AG09319 (cell line): Measurements from ENCODE around the gene SIM2.

Experiments used
- DNase-seq: peaks from one replicate; pipeline ENCODE4 v3.0.0-alpha.2; 2010; ENCODE audit warnings: low read depth; ENCODE audit errors: extremely low read depth
- TF ChIP-seq, protein P1 (sequence below): IDR thresholded peaks from 2 replicates; pipeline ENCODE4 v1.5.1; 2011; ENCODE audit warnings: low read depth, mild to moderate bottlenecking, inconsistent platforms, low read length, moderate library complexity

SIM2 gene

DNA sequence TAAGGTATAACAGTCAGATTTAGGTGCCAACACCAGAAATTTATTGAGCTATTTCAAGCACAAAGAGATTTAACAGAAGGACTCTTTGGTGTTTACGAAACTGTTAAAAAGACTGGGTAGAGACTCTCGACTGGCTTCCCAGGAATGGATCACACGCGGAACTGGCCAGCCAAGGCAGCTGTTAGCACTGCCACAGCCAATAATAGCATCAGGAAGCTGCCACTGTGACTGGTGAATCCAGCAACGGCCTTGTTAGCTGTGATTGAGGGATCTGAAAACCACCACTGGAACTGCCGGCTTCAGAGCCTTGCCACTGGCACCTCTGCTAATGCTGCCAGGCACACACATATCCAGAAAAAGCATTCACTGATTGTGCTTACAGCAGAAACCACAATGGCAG is 10.6 kb upstream of the SIM2 start:
- TF ChIP-seq, protein P1, sequence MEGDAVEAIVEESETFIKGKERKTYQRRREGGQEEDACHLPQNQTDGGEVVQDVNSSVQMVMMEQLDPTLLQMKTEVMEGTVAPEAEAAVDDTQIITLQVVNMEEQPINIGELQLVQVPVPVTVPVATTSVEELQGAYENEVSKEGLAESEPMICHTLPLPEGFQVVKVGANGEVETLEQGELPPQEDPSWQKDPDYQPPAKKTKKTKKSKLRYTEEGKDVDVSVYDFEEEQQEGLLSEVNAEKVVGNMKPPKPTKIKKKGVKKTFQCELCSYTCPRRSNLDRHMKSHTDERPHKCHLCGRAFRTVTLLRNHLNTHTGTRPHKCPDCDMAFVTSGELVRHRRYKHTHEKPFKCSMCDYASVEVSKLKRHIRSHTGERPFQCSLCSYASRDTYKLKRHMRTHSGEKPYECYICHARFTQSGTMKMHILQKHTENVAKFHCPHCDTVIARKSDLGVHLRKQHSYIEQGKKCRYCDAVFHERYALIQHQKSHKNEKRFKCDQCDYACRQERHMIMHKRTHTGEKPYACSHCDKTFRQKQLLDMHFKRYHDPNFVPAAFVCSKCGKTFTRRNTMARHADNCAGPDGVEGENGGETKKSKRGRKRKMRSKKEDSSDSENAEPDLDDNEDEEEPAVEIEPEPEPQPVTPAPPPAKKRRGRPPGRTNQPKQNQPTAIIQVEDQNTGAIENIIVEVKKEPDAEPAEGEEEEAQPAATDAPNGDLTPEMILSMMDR = no peak
- DNase-seq = no peak

DNA sequence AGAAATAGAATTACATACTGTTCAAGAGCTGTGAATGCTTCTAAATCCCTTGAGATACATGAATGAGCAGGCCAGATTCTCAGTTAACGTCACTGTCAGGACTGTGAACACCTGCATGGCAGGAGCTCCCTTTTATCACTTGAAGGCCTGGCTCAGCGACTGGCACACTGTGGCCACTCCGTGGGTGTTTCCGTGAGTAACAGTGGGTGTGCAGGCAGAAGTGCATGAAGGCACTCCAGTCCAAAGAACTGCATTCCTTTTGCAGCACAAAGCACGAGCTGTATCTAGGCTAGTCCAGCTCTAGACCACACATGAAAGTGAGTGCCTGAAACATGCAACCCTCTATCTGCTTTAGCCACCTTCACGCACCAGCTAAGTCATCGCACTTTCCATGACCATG is 9.6 kb upstream of the SIM2 start:
- DNase-seq = no peak
- TF ChIP-seq, protein P1 = no peak

DNA sequence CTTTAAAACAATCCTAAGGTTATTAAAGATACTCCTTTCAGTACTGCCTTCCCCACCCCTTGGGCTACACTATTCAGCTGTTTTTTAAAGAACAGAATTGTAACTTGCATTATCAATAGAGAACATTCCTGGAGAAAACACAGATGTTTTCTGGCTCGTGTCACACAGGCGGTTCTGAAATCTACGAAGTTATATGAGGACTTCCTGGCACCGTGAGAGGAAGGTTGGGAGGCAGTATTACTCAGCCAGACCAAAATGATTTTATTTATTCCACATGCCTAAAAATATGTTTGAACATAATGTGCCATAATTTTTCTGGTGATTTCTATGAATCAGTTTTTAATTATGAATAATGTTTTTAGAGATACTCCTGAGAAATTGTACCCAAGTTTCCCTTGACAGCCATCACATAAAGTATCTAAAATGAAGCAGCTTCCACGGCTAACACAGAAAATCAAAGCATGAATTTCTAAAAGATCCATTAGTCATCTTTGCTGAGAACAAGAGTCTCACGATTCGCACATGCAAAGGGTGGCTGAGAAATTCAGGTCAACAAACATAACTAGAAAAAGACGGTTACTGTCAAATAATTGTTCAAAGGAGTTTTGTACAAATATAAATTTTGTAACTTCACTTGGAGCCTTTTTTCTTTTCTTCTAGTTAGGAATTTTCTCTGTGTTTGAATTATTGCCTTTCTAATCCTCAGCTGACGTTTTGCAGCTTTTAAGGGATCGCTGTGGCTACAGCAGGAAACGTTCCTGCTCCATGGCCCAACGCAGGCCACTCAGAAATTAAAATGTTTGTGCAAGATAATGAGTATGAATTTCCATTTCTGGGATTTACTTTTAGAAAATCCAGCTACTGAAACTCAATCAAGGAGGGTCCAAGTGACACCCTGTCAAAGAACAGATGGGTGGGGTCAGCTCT is 8.0 kb upstream of the SIM2 start:
- no peak for DNase-seq
- TF ChIP-seq, protein P1 = no peak

DNA sequence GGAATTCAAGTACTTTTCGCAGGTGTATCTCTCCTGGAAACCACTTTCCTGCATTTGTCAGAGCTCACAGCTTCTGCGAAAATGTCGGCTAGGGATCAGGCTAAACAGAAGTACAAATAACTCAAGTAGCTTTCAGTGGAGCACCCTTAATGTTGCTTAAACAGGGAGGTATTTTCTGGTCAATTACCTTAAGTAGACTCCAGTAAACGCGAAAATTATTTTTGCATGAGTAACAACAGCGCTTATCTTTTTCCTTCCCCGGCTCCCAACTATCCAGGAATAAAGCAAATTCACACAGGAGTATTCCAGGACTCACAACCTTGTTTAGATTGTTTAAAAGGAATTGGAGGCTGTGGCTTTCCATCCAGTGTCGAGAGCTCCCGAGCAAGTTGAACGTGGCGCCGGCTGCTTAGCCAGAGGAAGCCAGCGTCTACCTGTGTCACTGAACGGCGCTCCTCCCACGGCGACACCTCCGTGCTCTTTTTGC is 7.3 kb upstream of the SIM2 start:
- no peak for DNase-seq
- TF ChIP-seq, protein P1 = no peak

DNA sequence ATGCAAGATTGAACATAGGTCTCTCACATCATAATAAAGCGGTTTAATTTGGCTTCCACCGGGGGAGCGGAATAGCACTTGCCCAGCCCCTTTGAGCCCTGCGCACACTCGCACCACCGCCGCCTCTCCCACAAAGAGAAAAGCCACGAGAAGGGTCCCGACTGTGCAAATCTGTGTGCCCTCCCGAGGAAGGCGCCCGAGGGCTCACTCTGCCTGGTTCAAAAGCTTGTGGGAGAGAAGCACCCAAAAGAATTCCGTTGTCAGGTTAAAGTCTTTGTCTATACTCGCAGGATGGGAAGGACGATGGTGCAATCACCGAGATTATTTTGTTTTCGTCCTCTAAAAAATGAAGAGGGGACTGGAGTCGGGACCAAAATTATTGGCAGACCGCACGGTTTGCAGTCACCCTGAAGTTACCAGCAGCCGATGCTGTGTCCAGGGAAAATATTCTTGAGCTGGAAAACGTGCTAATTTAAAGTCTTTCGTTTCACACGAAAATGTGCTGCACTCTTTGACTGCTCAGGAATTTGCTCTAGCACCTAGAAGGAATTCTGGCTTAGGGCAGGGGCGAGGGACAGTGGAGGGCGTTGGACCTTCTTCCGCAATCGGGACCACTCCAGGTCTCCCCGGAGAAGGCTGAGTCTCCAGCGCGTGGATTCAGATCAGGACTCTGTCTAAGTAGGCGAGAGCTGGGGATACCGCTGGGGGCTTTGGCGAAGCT is 6.6 kb upstream of the SIM2 start:
- TF ChIP-seq, protein P1 = no peak
- DNase-seq = no peak

DNA sequence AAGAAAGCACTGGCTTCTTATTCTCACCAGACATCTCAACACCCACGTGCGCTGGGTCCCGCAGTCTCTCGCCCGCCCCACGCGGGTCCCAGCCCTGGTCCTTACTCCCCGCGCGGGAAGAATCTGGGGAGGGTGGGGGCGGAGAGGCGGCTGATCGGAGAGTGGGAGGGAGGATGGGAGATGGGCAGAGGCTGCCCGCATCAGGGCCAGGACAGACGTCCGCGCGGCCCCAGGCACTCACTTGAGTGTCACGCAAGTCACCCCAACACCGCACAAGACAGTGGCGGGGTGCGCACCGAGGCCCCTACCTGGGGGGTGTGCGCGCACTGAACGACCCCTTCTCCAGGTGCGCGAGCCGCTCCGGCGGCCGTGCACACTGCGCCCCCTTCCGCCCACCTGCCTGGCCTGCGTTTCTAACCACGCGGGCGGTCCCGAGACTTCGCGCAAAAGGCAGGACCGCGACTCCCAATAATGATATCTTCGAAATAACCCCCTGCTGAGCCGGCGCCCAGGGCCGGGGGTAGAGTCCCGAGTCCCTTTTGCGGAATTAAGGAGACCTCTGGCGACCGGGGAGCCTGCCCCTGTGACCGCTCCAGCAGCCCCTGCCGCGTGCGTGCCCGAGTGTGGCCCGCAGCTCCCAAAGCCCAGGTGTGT is 6.0 kb upstream of the SIM2 start:
- TF ChIP-seq, protein P1 = no peak
- no peak for DNase-seq
